Right lobe of liver (tissue), 4 donors: ENCODE measurements around the gene ARAP3.

Source experiments
- POLR2A ChIP-seq: fragments of 450-650 bp; IDR thresholded peaks from one replicate; pipeline ENCODE4 v1.6.1; 2017; ENCODE audit warnings: antibody characterized with exemption, mild to moderate bottlenecking
- TF ChIP-seq, protein P1 (sequence below), 4 donors: fragments of 200-600 bp in 3 of 4; fragments of 450-650 bp in 1 of 4; IDR thresholded peaks; one replicate each; pipeline versions ENCODE4 v1.5.1 to v1.8.0; 2016 to 2022; ENCODE audit warnings: antibody characterized with exemption in 4 of 4, mild to moderate bottlenecking in 2 of 4
- donor health status: DM: no; HTN: no; CAD: no.
- donor health status: DM: no; HTN: no; CAD: no.
- donor health status: DM: no; HTN: yes; CAD: no.

DNA sequence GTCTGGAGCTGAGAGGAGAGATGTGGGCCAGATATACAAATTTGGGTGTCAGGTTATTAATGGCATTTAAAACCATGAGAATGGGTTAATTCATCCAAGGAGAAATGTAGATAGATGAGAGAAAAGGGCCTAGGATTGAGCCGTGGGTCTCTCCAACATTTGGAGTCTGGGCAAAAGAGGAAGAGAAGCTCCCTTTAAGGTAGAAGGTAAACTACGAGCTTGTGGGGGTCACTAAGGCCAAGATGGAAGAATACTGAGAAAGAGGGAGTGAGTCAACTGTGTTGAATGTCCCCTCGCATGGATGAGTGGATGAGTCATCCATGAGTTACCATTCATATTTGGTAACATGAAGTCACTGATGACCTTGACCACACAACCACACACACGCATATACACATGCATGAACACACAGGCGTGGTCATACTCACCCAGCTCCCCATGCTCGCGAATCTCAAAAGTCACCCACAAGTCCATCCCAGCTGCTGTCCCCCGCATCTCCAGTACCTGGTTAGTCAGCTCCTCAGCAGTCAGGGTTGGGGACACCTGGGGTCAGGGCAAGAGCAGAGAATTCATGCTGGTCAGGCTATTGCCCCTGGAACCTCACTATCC is 24.0 kb downstream of the ARAP3 start:
- no peak for TF ChIP-seq POLR2A
- TF ChIP-seq, protein P1, sequence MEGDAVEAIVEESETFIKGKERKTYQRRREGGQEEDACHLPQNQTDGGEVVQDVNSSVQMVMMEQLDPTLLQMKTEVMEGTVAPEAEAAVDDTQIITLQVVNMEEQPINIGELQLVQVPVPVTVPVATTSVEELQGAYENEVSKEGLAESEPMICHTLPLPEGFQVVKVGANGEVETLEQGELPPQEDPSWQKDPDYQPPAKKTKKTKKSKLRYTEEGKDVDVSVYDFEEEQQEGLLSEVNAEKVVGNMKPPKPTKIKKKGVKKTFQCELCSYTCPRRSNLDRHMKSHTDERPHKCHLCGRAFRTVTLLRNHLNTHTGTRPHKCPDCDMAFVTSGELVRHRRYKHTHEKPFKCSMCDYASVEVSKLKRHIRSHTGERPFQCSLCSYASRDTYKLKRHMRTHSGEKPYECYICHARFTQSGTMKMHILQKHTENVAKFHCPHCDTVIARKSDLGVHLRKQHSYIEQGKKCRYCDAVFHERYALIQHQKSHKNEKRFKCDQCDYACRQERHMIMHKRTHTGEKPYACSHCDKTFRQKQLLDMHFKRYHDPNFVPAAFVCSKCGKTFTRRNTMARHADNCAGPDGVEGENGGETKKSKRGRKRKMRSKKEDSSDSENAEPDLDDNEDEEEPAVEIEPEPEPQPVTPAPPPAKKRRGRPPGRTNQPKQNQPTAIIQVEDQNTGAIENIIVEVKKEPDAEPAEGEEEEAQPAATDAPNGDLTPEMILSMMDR (IDR thresholded peaks at IDR 0.05), result no peak
